Adrenal gland (tissue), 12 donors: ENCODE results near the gene P2RX3. TPM values are rescaled to one million over a fixed set of nuclear protein-coding genes. Genes with fewer than 3 reads are reported as not detected.
A peak's percentile ranks its signal among the peaks of the same experiment; 100 is the strongest.

Experiments
- DNase-seq, 7 donors: peaks; one replicate each; pipeline ENCODE4 v3.0.0-alpha.2; 2019 to 2020
- H3K27ac ChIP-seq, 5 donors: fragments of 200-600 bp; sonication (generic) in 4 of 5; 1 replicate in 3 of 5; 2 replicates in 2 of 5; pipeline versions ENCODE4 v1.5.1 to v1.8.0; 2016 to 2020; ENCODE audit warnings: mild to moderate bottlenecking in 1 of 5
- H3K27me3 ChIP-seq: fragments of 200-600 bp; 2 replicates; pipeline ENCODE4 v1.8.0; 2021
- H3K36me3 ChIP-seq, 2 donors: fragments of 200-600 bp; replicated peaks in 1 of 2; 1 replicate in 1 of 2; 2 replicates in 1 of 2; pipeline versions ENCODE4 v1.5.1 to v1.8.0; 2018 to 2022
- H3K4me1 ChIP-seq, 2 donors: fragments of 200-600 bp; replicated peaks in 1 of 2; 1 replicate in 1 of 2; 2 replicates in 1 of 2; pipeline versions ENCODE4 v1.5.1 to v1.8.0; 2018 to 2021
- H3K4me3 ChIP-seq, 4 donors: fragments of 200-600 bp; sonication (generic) in 3 of 4; one replicate each; pipeline ENCODE4 v1.5.1; 2016 to 2018
- H3K9me3 ChIP-seq, 3 donors: fragments of 200-600 bp; sonication (generic) in 1 of 3; replicated peaks in 1 of 3; 1 replicate in 2 of 3; 2 replicates in 1 of 3; pipeline versions ENCODE4 v1.5.1 to v1.8.0; 2016 to 2021
- POLR2A ChIP-seq, 2 donors: fragments of 450-650 bp; IDR thresholded peaks; one replicate each; pipeline ENCODE4 v1.6.1; 2017; ENCODE audit warnings: antibody characterized with exemption in 2 of 2, mild to moderate bottlenecking in 2 of 2, moderate library complexity in 1 of 2
- WGBS, 4 donors: extraction: QIAGEN DNeasy Blood & Tissue Kit in 2 of 4; methylation state at CpG; one replicate each; pipeline versions ENCODE4 v1.1.5 to v1.1.7; 2013 to 2017; 5-methylcytosine and 5-hydroxymethylcytosine counted together
- intact Hi-C, 2 donors: fragments of 100-400 bp; cut with DNase I; formaldehyde crosslinking; loops; one replicate each; pipeline versions ENCODE4 v1.14.1 to v1.15.0; 2022 to 2023
- polyA plus RNA-seq, 3 donors: library from polyadenylated mRNA; stranded (reverse); fragments of 200-250 nt in 2 of 3; fragments of 350-450 nt in 1 of 3; fragmentation: Illumina TruSeq in 1 of 3; extraction: RNeasy Lipid Tissue Mini Kit (QIAGEN cat#74804) in 1 of 3; gene quantifications; one replicate each; pipeline ENCODE4 v1.2.3, GENCODE V29; 2013 to 2014
- total RNA-seq, 9 donors: library from RNA; depleted of rRNA in 4 of 9; stranded (reverse); fragments of >200 nt in 4 of 9; fragments of 120-200 nt in 1 of 9; fragmentation: NEBNext Ultra II Directional in 1 of 9; extraction: Animal tissue kit (Norgen Biotek cat#: 25700) in 1 of 9; gene quantifications; one replicate each; pipeline versions ENCODE4 v1.1.0 to v1.2.4, GENCODE V29; 2013 to 2023
- TF ChIP-seq, protein P1 (sequence below), 6 experiments: fragments of 450-650 bp in 4 of 6; fragments of 200-600 bp in 2 of 6; sonication (generic) in 1 of 6; IDR thresholded peaks; 1 replicate in 5 of 6; 2 replicates in 1 of 6; pipeline versions ENCODE4 v1.5.1 to v1.8.0; 2016 to 2021; ENCODE audit warnings: antibody characterized with exemption in 6 of 6, mild to moderate bottlenecking in 2 of 6, moderate library complexity in 1 of 6
- donor health status: healthy with polysubstance abuse.
- donor health status: Bipolar disorder and iron deficiency.
- donor health status: DM: yes; HTN: yes; CAD: no.
- donor health status: DM: no; HTN: no; CAD: no.
- donor health status: DM: no; HTN: no; CAD: no.
- donor health status: DM: yes; HTN: yes; CAD: no.

P2RX3 gene
- total and polyA plus RNA-seq, 12 donors = 0.11 to 2.5 (median 0.76) TPM; not detected in 2

GRCh38 chr11:57379732-57380131, 41.6 kb downstream of the P2RX3 start:
- peak in 1 of 7 donors; percentile 5 for DNase-seq
- no peaks in the 10 kb centered on the region for H3K9me3 ChIP-seq
- intact Hi-C loops = no loop called here
- no peak overlapping the region for H3K27ac ChIP-seq
- TF ChIP-seq, protein P1, sequence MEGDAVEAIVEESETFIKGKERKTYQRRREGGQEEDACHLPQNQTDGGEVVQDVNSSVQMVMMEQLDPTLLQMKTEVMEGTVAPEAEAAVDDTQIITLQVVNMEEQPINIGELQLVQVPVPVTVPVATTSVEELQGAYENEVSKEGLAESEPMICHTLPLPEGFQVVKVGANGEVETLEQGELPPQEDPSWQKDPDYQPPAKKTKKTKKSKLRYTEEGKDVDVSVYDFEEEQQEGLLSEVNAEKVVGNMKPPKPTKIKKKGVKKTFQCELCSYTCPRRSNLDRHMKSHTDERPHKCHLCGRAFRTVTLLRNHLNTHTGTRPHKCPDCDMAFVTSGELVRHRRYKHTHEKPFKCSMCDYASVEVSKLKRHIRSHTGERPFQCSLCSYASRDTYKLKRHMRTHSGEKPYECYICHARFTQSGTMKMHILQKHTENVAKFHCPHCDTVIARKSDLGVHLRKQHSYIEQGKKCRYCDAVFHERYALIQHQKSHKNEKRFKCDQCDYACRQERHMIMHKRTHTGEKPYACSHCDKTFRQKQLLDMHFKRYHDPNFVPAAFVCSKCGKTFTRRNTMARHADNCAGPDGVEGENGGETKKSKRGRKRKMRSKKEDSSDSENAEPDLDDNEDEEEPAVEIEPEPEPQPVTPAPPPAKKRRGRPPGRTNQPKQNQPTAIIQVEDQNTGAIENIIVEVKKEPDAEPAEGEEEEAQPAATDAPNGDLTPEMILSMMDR (IDR thresholded peaks at IDR 0.05) = no peak
- no peak for TF ChIP-seq POLR2A (IDR thresholded peaks at IDR 0.05)
- H3K4me1 ChIP-seq = no peaks in the 10 kb centered on the region
- H3K27me3 ChIP-seq = no peaks in the 10 kb centered on the region
- H3K36me3 ChIP-seq = no peaks in the 10 kb centered on the region
- WGBS, 4 donors = 26 to 35% (median 27%) methylated on average over 6 to 10 of the region's 10 CpGs
- no peak overlapping the region for H3K4me3 ChIP-seq

DNA sequence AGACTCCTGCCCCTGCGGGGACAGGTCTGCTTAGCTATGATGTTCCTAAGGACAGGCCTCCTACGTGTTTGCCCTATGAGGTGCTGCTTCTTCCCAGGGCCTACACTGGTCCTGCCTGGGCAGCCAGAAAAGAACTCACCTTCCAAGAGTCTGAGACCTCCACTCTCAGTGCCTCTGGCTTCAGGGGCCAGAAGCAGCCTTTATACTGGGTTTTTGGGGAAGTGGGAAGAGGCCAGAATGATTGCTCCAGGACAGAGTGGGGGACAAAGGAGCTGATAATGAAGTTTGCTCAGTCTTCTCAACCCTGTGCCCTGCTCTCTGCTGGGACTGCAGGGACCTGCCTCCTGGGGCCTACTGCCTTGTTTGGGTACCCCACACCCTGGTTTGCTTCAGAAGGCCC, 42.8 kb downstream of the P2RX3 start, which contains the start of gene PRG3:
TSS of gene PRG3 (minus strand) at position 176 of the 400 bp plus-strand sequence. CDS start 442 bp downstream, outside the sequence.
- no peak for DNase-seq

DNA sequence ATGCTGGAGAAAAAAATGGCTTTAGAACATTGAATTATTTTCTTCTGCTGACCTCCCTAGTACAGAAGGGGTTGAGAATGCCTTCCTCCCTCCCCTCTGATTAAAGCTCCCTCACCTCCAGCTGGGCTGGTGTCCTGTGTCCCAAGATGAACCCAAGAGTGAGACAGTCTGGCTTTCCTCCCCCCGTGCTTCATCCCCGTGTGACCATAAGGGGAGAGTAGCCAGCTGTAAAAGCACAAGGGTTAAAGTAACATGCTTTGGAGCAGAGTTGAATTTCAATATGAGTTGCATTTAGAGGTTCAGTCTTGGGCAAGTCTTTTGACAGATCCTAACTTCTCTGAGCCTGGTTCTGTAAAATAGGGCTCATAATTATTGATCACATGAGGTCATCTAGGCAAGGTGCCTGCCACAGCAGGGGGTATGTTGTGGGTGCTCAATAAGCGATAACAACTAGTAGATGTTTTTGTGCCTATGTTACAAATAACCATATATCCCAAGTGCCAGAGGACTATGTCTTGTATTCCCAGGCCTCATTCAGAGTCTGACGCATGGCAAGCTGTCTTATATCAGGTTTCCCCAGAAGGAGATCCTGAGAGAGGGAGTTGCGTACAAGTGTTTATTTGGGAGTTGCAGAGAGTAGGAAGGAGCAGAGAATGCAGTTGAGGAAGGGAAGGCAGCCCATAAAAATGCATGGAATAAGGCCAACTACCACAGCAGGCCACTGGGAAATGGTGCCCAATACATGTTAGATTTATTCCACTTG, 48.2 kb downstream of the P2RX3 start:
- DNase-seq = no peak
- TF ChIP-seq, protein P1 (IDR thresholded peaks at IDR 0.05) = no peak
- TF ChIP-seq POLR2A (IDR thresholded peaks at IDR 0.05) = no peak
- Histone ChIP-seq H3K4me1 (no peaks in the 10 kb centered on the region), H3K4me3 (no peak overlapping the region), H3K9me3 (no peaks in the 10 kb centered on the region), H3K36me3 (no peaks in the 10 kb centered on the region), H3K27me3 (no peaks in the 10 kb centered on the region), H3K27ac (no peak overlapping the region)
- intact Hi-C loops = no loop called here
- WGBS, 4 donors = 67 to 88% (median 79%) methylated on average over 5 of the region's 5 CpGs

More for the DNA sequence above, 42.8 kb downstream of the P2RX3 start, which contains the start of gene PRG3:
- Histone ChIP-seq H3K27me3 (no peaks in the 10 kb centered on the region), H3K36me3 (no peaks in the 10 kb centered on the region), H3K9me3 (no peaks in the 10 kb centered on the region), H3K4me1 (no peaks in the 10 kb centered on the region), H3K27ac (no peak within 1 kb of the TSS), H3K4me3 (no peak within 1 kb of the TSS)
- WGBS, 4 donors = 72 to 82% (median 74%) methylated on average over 2 of the region's 2 CpGs; no CpG with 5 or more reads in 1 of the 4 donors
- TF ChIP-seq POLR2A (IDR thresholded peaks at IDR 0.05) = no peak
- TF ChIP-seq, protein P1 (IDR thresholded peaks at IDR 0.05) = no peak
- intact Hi-C loops = no loop called here

- peak in 2 of 7 donors; percentile 17 to 27 for DNase-seq
- 68 to 77% (median 74%) methylated on average over 12 to 16 of the region's 16 CpGs for WGBS, 4 donors
- Histone ChIP-seq H3K9me3 (no peaks in the 10 kb centered on the region), H3K36me3 (no peaks in the 10 kb centered on the region), H3K27me3 (no peaks in the 10 kb centered on the region), H3K4me3 (no peak overlapping the region), H3K27ac (no peak overlapping the region), H3K4me1 (no peaks in the 10 kb centered on the region)
- intact Hi-C loops = no loop called here
- no peak for TF ChIP-seq POLR2A (IDR thresholded peaks at IDR 0.05)
- TF ChIP-seq, protein P1 (IDR thresholded peaks at IDR 0.05) = no peak
These were observed 49.3 kb downstream of the P2RX3 start for GRCh38 chr11:57387289-57388030.
